Nephron progenitor cell (in vitro differentiated cells): ENCODE measurements around the gene STEAP1B.

Source experiments
- DNase-seq: peaks from one replicate; pipeline ENCODE4 v3.0.0; 2021
- H3K27ac Mint-ChIP-seq: 2 replicates; pipeline ENCODE4 v1.8.0; 2021; ENCODE audit warnings: mild to moderate bottlenecking, moderate library complexity, mixed read lengths
- H3K27me3 Mint-ChIP-seq: 2 replicates; pipeline ENCODE4 v1.8.0; 2021; ENCODE audit warnings: mild to moderate bottlenecking, low read depth, mixed read lengths; ENCODE audit not compliant: poor library complexity
- H3K36me3 Mint-ChIP-seq: 2 replicates; pipeline ENCODE4 v1.8.0; 2021; ENCODE audit warnings: low read depth, mixed read lengths
- H3K4me1 Mint-ChIP-seq: 2 replicates; pipeline ENCODE4 v1.8.0; 2021; ENCODE audit warnings: mixed read lengths
- H3K4me3 Mint-ChIP-seq: 2 replicates; pipeline ENCODE4 v1.8.0; 2021; ENCODE audit warnings: mild to moderate bottlenecking, moderate library complexity, mixed read lengths
- H3K9me3 Mint-ChIP-seq: 2 replicates; pipeline ENCODE4 v1.8.0; 2021; ENCODE audit warnings: mild to moderate bottlenecking, moderate library complexity, mixed read lengths
- CTCF ChIP-seq: fragments of 200-600 bp; sonication (generic); IDR thresholded peaks from 2 replicates; pipeline ENCODE4 v1.5.0; 2021; ENCODE audit warnings: antibody characterized with exemption

STEAP1B gene

GRCh38 chr7:22445853-22446252, 54.1 kb downstream of the STEAP1B start:
- Mint-ChIP-seq H3K27ac (no peak overlapping the region), H3K27me3 (peaks cover 6% of the 10 kb centered on the region), H3K36me3 (no peaks in the 10 kb centered on the region), H3K9me3 (no peaks in the 10 kb centered on the region), H3K4me3 (no peak overlapping the region), H3K4me1 (peaks cover 48% of the 10 kb centered on the region)
- TF ChIP-seq CTCF: no peak
- DNase-seq: no peak

GRCh38 chr7:22445140-22445743, 54.7 kb downstream of the STEAP1B start:
- DNase-seq: peak; percentile 60
- H3K36me3 Mint-ChIP-seq: no peaks in the 10 kb centered on the region
- peaks cover 48% of the 10 kb centered on the region for H3K4me1 Mint-ChIP-seq
- no peak overlapping the region for H3K4me3 Mint-ChIP-seq
- H3K27ac Mint-ChIP-seq: peak overlapping the region; percentile 37
- peaks cover 6% of the 10 kb centered on the region for H3K27me3 Mint-ChIP-seq
- TF ChIP-seq CTCF: no peak
- no peaks in the 10 kb centered on the region for H3K9me3 Mint-ChIP-seq

- Mint-ChIP-seq H3K9me3 (peaks cover 4% of the 10 kb centered on the region), H3K27me3 (peaks cover 6% of the 10 kb centered on the region), H3K36me3 (no peaks in the 10 kb centered on the region), H3K4me1 (peaks cover 48% of the 10 kb centered on the region), H3K27ac (no peak overlapping the region), H3K4me3 (no peak overlapping the region)
- no peak for TF ChIP-seq CTCF
- DNase-seq: no peak
Observed at GRCh38 chr7:22444181-22444971, 55.6 kb downstream of the STEAP1B start.

- Mint-ChIP-seq H3K36me3 (no peaks in the 10 kb centered on the region), H3K27me3 (peaks cover 6% of the 10 kb centered on the region), H3K4me1 (peaks cover 48% of the 10 kb centered on the region), H3K9me3 (peaks cover 5% of the 10 kb centered on the region), H3K27ac (no peak overlapping the region), H3K4me3 (no peak overlapping the region)
- DNase-seq: no peak
- no peak for TF ChIP-seq CTCF
Observed at GRCh38 chr7:22443370-22444180, 56.4 kb downstream of the STEAP1B start.

GRCh38 chr7:22442882-22443369, 57.1 kb downstream of the STEAP1B start:
- Mint-ChIP-seq H3K27me3 (peaks cover 6% of the 10 kb centered on the region), H3K9me3 (peaks cover 11% of the 10 kb centered on the region), H3K4me3 (no peak overlapping the region), H3K36me3 (peaks cover 4% of the 10 kb centered on the region), H3K4me1 (peaks cover 48% of the 10 kb centered on the region), H3K27ac (no peak overlapping the region)
- no peak for TF ChIP-seq CTCF
- no peak for DNase-seq
